ELR (cell line): Measurements from ENCODE around the gene GSTT4.
"Not testable (repeated sequence)": the region's sequence is repeated elsewhere in the genome, so short reads cannot be mapped to it uniquely, and the experiment has no call there.

Experiments used
- DNase-seq: peaks from one replicate; pipeline ENCODE4 v3.0.0-alpha.2; 2015; ENCODE audit warnings: low read depth

GSTT4 gene

GRCh38 chr22:24005201-24005600 lies at the start of gene GSTT4:
TSS of gene GSTT4 (minus strand) at chr22:24005453. CDS start at chr22:24005356, 97 bp downstream.
- no peak for DNase-seq

GRCh38 chr22:24054356-24054755 lies 49.1 kb upstream of the GSTT4 start:
- DNase-seq = peak; percentile 70

GRCh38 chr22:24053481-24054226 lies 48.4 kb upstream of the GSTT4 start:
- DNase-seq = peak; percentile 65

GRCh38 chr22:24051568-24051967 lies 46.3 kb upstream of the GSTT4 start:
- DNase-seq = no peak

- DNase-seq = no peak
These were observed 45.8 kb upstream of the GSTT4 start for GRCh38 chr22:24051028-24051427.

GRCh38 chr22:24049978-24050377 lies 44.7 kb upstream of the GSTT4 start:
- no peak for DNase-seq

- DNase-seq = no peak
These were observed 44.0 kb upstream of the GSTT4 start for GRCh38 chr22:24049211-24049610.

- no peak for DNase-seq
These were observed 40.8 kb upstream of the GSTT4 start for GRCh38 chr22:24046024-24046423.

- DNase-seq = no peak
These were observed 38.7 kb upstream of the GSTT4 start for GRCh38 chr22:24043958-24044357.

- not testable (repeated sequence) for DNase-seq
These were observed 38.2 kb upstream of the GSTT4 start for GRCh38 chr22:24043465-24043864.

- no peak for DNase-seq
These were observed 35.7 kb upstream of the GSTT4 start for GRCh38 chr22:24040946-24041345.

GRCh38 chr22:24039046-24039445 lies 33.8 kb upstream of the GSTT4 start:
- no peak for DNase-seq

- no peak for DNase-seq
These were observed 32.9 kb upstream of the GSTT4 start for GRCh38 chr22:24037851-24038765.

- no peak for DNase-seq
These were observed 30.0 kb upstream of the GSTT4 start for GRCh38 chr22:24035296-24035695.

GRCh38 chr22:24033731-24034130 lies 28.5 kb upstream of the GSTT4 start:
- no peak for DNase-seq

- DNase-seq = no peak
These were observed 25.0 kb upstream of the GSTT4 start for GRCh38 chr22:24030186-24030702.

GRCh38 chr22:24029304-24029703 lies 24.1 kb upstream of the GSTT4 start:
- no peak for DNase-seq

- DNase-seq = no peak
These were observed 23.3 kb upstream of the GSTT4 start for GRCh38 chr22:24028533-24028932.

- no peak for DNase-seq
These were observed 22.7 kb upstream of the GSTT4 start for GRCh38 chr22:24027991-24028390.

GRCh38 chr22:24027389-24027975 lies 22.2 kb upstream of the GSTT4 start:
- DNase-seq = no peak

- DNase-seq = no peak
These were observed 21.5 kb upstream of the GSTT4 start for GRCh38 chr22:24026733-24027132.

- no peak for DNase-seq
These were observed 20.8 kb upstream of the GSTT4 start for GRCh38 chr22:24026056-24026455.

GRCh38 chr22:24025475-24025874 lies 20.2 kb upstream of the GSTT4 start:
- no peak for DNase-seq
